NT2/D1 (cell line): ENCODE measurements around the gene RDH11.

Experiments used
- SUZ12 ChIP-seq: IDR thresholded peaks from 2 replicates; pipeline ENCODE4 v1.6.1; 2011; ENCODE audit not compliant: insufficient read length, insufficient read depth; ENCODE audit errors: extremely low read depth
- YY1 ChIP-seq: IDR thresholded peaks from 2 replicates; pipeline ENCODE4 v1.6.1; 2011; ENCODE audit not compliant: insufficient read length, insufficient read depth
- ZNF274 ChIP-seq: IDR thresholded peaks from 2 replicates; pipeline ENCODE4 v1.6.1; 2011; ENCODE audit warnings: mild to moderate bottlenecking, low read depth, low read length

- no peak for TF ChIP-seq YY1
- TF ChIP-seq SUZ12: no peak
- TF ChIP-seq ZNF274: no peak
These were observed 14.6 kb upstream of the RDH11 start for GRCh38 chr14:67710209-67710608.
